NCI-H748 (cell line): ENCODE data around the gene FOXP1.
"Not testable (repeated sequence)": the region's sequence is repeated elsewhere in the genome, so short reads cannot be mapped to it uniquely, and the experiment has no call there.

Source experiments
- DNase-seq: peaks from one replicate; lab custom pipeline; 2025; ENCODE audit not compliant: unreplicated experiment; lab: John Stamatoyannopoulos, UW

FOXP1 gene

DNA sequence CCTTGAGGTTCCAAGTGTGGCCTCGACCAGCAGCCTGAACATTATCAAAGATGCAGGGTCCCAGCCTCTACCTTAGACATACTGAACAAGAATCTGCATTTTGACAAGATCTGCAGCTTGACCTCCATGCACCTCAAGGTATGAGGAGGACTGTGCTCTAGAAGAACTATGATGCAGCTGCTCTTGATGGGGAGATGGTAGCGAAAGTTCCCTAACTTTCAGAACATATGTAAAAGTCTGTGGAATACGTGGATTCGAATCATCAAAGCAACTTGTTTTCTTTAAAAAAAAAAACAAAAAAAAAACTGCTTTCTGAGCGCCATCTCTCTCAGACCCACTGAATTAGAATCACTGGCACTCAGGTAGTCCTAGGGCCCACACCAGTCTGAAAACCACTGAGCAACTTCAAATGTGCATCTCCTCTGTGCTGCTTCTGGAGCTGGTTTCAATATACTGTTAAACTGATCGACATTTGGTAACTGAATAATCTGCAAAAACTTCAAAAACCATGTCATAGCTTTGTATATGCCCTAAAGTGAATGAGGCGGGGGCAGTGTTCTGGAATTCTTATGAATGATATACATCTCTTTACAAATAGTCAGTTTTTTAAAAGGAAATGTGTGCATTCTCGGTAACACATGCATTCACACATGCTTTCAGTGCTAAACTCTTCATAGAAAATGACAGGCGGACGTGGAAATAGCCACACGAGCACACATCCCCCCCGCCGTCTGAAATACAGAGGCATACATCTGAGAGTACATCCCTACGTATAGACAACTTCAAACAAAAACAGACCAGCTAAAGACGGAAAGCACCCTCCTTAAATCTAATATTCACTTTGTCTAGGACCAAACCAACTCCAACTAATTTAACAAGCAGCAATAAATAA lies 128.8 kb downstream of the FOXP1 start:
- no peak for DNase-seq

DNA sequence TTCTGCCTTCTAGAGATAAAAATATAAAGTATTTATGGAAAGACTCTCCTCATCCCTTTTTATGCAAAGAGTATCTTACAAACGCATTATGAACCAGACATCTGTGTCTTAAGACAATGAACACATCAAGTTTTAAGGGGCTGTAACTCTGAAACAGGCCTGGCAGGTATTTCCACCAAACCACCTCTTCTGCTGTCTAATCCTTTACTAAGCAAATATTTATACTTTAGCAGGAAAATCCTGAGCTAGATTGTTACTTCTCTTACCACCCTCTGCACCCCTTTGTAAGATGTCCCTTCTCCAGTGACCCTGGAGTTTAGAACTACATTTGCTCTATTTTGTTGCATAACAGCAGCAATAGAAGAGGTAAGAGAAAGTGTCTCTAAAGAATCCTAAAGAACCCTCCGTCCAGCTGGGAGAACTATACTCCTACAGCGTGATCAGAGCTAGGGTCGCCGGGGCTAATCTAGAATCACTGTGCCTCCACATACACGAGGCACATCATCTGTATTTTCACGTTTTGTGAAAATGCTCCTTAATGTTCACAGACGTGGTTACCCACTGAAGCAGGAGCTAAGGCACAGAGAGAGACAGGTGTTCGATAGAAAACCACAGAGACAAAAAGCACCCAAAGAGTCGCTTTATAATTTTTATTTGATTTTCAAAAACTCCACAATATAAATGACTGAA lies 129.6 kb downstream of the FOXP1 start:
- no peak for DNase-seq

DNA sequence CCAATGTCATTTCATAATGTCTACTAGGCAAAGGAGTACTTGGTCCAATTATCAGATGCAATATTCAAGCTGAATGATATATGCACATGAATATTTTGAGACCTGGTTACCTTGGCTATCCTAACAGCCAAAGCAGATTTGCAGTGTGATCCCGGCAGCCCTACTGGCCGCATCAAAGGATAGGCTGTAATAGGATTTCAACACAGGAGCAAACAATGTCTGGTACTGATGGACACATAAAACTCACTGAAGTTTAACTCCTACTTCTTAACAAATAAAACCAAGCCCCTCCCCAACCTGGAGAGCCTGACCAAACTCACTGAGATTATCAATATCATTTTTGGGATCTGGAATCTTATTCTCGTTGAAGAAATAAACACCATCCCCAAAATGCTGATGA lies 130.2 kb downstream of the FOXP1 start:
- no peak for DNase-seq

DNA sequence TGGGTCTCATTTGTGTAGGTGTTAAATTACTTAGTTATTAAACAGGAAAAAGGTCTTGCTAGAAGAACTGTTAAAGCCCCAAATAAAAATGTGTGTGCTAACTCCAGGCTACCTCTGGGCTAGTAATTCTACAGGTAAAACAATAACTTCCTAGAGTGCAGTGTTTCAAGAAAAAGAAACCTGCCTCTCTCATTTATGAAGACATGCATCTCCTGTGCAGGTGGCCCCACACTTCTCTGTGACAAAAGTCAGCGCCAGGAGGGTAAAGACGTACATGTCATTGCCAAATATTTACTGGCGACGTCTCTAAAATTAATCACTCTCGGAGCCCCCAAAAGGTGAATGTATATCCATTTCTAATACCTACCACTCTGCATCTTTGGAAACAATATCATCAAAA lies 131.7 kb downstream of the FOXP1 start:
- DNase-seq: no peak

DNA sequence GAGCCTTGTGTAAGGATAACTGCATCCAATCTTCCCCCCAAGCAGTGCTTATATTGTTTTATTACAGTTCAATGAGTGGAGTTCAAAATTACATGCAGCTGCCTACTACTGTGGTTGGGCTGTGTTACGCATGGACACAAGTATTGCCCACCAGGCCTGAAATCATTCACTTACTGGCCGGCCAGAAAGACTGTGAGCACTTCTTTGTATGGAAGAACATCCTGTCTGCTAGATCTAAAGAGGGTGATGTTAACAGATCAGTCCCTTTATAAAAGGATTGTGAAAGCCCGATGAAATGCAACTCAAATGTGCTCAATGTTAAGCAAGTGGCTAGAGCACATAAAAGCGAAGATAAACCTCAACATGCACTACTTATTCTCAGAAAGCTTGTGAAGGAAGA lies 132.5 kb downstream of the FOXP1 start:
- no peak for DNase-seq

DNA sequence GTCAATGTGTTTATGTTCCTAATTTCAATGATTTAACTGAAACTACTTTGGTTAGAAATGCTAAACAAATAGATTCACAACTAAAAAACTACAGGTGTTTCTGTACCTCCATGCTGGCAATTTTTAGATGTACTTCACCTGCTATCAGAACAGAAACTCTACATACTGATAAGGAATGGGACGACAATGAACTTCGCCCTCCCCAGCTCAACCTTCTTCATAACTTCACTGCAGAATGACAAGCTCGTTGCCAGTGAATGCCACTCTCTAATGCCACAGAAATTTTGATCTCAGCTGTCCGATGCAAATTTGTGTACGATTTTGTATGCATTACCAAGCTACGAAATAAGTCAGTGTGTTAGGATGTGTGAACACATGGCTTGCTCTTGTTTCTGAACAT lies 133.4 kb downstream of the FOXP1 start:
- no peak for DNase-seq

DNA sequence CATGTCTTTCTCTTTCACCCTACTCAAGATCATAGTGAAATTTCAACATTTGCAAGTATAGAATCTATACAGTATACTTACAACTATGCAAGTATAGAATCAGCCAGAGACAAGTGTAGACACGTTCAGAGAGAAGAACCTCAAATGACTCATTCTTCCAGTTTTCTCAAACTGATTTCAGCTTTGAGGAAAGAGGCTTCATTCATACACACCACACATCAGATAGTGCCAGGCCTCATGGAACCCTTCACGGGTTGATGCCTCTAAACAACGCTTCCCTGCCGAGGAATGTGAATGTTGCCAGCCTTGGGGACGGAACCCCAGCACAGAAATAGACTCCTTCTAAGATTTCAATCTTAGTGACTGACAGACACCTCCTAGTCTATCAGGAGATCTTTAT lies 135.7 kb downstream of the FOXP1 start:
- no peak for DNase-seq

DNA sequence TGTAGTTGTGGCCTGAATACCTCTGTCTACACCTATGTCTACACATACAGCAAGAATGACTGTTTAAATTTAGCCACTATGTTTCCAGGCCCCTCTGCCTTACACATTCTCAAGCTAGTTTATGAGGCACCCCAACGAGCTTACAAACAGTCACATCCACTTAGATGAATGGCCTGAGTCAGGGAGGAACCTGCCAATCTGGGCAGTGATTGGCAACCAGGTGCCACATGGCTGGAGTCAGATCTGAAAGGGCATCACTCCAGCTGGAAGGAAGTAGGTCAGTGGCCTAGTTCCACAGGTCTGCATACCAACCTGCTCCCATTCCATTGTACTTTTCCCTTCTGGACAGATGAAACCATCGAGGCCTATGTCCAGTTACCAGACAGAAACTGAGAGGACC lies 136.3 kb downstream of the FOXP1 start:
- DNase-seq: no peak

DNA sequence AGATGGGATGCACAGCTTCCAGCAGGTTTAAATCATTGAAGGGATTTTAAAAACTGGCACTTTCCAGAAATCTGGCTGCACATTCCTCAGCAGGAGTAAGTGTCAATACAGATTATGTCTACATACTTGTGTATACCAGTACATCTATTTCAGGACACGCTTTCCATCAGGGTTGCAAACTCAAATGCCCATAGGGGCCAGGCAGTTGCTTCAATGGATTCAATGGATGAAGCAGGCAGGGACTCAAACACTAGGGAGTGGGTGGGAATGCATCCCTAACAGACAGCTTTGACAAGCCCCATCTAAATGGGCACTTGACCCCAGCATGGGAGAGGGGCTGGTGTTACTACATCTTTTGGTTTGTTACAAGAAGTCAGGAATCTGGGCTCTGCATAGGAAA lies 136.8 kb downstream of the FOXP1 start:
- no peak for DNase-seq

DNA sequence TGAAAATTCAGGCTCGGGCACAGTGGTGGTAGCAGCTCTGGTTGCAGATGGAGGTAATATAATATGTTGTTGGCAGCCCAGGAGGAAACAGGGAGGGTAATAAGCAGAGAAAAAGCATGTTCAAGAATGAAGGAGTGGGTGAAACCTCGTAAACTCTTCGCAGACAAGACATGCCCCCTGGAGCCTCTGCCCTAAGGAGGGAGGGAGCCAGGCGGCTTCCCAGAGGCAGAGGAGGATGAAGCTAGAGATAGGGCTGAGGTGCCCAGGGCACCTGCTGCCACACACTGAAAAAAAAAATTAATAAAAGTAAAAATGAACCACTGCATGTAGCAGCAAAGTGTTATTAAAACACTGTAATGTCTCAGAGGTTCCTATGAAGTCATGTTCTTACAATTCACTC lies 137.3 kb downstream of the FOXP1 start:
- no peak for DNase-seq

DNA sequence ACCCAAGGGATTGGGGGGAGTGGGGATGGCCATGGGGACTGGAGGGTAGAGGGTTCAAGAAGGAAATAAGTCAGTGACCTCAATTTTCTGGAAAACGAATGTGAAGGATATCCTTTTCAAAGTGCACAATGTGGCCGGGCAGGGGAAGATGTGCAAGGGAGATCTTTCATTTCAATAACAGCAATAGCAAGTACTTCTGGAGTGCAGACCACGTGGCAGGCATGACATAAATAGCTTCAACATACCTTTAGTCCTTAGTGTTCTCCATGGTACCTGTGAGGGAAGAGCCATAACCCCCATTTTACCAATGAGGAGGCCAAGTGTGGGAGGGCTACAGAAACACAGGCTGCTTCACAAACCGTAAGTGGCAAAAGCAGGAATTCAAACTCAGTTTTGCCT lies 138.7 kb downstream of the FOXP1 start:
- DNase-seq: no peak

DNA sequence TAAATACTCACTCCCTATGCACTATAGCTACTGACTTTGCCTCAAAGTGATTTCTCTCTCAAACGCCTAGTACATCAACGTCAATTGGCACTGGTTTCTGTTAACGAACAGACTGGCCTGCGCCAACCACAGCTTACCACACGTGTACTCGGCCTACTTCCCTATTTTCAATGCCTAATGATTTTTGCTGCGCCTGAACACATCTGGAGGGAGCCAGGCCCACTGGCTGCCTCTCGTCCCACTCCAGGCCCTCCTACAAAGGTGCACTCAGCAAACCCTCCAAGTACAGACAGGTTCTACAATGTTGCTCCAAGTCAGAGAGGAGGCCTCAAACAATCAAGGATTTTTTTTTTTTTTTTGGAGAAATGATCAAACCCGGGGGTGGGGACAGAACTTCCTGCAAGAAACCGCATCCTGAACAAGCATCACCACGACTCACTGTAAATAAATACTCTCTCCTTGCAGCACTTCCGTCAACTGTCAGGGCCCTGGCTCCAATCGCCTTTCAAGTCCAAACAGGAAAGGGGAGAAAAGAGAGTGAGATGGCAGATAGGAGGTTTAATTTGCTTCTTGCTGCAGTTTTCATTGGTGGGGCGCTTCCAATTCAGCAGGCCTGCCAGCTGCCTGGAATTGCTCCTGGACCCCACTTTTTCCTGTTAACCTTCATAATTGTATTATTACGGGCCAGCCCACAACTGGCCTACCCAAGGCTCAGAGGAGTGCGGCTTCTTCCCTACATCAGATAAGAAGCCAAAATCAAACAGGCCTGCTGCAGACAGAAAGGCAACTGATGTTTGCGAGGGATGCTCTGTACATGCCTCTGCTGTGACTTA lies 139.3 kb downstream of the FOXP1 start:
- DNase-seq: no peak

DNA sequence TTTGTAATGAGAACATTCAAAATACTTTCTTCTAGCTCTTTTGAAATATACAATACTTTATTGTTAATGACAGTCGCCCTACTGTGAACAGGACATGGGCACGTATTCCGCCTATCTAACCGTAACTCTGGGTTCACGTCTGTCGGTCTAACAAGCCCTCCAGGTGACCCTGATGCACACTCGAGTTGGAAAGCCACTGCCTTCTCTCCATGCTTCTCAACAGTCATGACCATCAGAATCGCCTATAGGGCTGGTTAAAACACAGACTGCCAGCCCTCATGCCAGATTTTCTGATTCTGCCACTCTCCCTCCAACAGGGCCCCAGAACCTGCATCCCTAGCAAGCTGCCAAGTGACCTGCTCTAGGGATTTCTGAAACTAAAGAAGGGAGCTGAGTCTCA lies 140.2 kb downstream of the FOXP1 start:
- DNase-seq: no peak

DNA sequence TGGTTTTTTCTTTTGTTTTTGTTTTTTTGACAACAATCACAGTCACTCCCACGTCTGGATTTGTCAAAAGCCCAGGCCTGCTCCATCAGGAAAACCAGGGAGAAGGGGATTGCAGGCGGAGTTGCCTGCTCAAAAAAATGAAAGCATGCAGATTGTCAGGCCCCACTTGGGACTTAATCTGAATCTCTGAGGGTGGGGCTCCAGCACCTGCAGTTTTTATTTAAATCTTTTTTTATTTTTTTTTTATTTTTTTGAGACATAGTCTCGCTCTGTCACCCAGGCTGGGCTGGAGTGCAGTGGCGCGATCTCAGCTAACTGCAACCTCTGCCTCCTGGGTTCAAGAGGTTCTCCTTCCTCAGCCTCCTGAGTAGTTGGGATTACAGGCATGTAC lies 140.9 kb downstream of the FOXP1 start:
- DNase-seq: no peak

DNA sequence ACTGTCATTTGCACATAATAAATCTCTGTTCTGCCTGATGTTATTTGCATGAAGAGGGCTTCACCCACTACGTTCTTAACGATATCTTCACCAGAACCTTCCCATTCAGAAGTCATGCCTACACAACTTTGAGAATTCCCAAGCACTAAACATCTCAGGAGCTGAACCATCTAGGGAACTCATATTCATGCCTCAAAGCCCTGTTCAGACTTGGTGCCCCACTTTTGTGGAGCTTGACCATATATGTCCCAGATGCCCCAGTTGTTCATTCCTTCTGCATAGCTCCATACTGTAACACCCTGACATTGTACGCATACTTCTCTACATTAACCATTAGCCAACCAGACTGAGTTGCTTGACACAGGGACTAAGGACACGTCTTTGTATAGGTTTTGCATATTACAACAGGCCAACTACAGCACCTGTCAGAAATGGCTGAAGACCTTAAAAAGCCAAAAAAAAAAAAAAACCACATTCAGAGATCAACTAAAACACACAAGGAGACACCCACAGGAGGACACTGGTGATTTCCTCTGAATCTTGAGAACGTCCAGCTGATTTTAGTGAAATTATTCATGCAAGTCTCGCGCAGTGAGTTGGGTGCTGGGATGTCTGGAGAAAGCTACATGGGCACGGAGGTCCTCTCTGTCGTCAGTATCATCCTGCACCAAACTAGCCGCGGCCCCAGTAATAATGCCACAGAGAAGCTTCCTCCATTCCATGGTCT lies 141.4 kb downstream of the FOXP1 start:
- no peak for DNase-seq

DNA sequence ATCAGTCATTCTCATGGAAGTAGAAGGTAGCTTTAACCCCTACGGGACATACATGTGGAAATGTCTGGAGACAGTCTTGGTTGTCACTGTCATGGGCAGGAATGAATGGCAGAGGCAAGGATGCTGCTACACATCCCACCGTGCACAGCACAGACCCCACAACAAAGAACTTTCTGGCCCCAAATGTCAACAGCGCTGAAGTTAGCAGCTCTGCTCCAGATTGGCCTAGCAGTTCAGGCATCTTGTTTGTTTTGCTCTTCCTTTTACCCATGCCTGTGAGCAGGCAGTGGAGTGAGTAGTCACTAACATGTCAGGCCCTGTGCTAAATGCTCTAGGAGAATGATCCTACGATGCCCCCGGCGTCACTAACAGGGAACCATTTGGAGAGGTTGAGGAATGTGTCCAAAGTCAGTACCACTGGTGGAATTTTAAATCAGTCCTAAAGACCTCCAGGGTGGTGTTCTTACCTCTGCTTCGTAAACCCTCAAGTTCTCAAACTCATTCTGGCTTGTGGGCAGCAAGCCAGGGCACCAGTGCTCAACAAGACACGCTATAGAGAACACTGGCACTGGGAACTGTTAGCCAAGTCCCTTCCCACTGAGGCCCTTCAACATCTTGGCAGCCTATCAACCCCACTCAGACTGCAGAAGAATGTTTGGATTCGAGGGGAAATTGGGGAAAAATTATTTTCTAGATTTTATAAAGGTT lies 142.2 kb downstream of the FOXP1 start:
- DNase-seq: no peak

DNA sequence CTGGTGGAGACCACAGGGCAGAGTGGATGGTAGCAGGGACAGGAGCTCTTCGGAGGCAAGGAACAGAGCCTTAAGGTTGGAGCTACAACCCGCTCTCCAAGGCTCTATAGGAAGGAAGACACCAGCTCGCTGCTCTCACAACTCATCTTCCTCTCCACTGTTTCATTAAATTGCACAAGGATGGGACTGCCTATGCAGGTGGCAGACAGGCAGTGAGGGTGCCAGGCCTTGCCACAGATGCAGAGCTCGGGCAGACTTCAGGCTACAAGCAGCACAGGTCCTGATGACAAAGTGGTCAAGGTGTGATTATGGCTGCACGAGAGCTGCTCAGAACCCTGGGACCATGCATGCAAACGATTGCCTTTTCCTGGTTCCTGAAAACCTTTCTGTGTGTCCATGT lies 144.6 kb downstream of the FOXP1 start:
- no peak for DNase-seq

DNA sequence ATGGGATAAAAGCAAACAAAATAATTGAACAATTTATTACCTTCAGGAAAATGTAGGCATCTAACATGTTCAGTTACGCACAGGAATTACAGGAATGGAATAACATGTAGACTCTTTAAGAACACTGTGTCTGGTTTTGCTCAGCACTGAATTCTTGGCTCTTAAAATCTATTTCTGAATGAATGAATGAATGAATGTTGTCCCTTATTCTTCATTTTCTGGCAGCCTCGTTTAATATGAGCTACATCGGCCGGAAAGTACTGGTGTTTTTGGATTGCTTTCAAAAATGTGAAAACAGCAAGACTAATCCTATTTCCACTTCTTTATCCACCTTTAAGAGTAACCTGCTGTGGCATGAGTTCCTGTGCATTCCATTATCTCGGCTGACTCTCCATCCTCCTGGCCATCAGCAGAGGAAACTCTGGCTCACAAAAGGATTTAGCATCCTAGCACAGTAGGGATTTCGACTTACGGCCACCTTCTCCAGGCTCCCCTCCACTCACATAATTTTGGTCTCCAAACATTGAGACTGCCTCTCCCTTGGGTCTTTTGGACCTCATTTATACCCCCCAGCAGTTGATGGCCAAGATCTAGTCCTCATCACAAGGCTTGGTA lies 145.3 kb downstream of the FOXP1 start:
- DNase-seq: no peak

DNA sequence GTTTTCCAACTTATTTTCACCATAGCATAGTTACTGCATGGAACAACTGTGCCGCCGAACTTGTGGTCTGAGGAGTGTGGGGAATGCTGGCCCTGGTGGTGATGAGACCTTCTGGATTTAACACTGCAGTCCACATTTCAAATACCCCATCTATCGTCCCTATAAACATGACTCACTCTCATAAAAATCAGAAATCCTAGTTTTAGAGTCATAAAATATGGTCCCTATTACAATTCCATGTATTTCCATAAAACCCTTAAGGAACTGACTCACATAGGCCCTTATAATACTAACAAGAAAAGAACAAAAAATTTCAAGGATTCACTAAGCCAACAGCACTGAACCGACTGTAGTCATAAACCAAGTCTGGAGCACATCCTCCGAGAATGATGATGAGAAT lies 147.2 kb downstream of the FOXP1 start:
- no peak for DNase-seq

DNA sequence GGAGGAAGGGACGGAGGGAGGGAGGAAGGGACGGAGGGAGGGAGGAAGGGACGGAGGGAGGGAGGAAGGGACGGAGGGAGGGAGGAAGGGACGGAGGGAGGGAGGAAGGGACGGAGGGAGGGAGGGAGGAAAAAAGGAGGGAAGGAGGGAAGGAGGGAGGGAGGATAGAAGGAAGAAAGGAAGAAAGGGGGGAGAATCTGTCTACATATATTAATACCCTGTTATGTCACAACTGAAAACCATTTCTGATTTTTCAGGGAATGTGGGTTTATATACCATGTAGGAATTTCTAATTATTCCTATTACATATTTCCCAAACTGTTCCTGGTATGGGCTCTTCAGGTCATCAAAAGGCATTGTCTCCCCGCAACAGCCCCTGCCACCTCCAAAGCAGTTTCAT lies 147.7 kb downstream of the FOXP1 start:
- DNase-seq: not testable (repeated sequence)
